Fibroblast of the aortic adventitia (primary cell): ENCODE measurements around the gene LCE1B. TPM values are rescaled to one million over a fixed set of nuclear protein-coding genes. Genes with fewer than 3 reads are reported as not detected.
A peak's percentile ranks its signal among the peaks of the same experiment; 100 is the strongest.

Experiments used
- DNase-seq: peaks from one replicate; pipeline ENCODE4 v3.0.0-alpha.2; 2010; ENCODE audit warnings: low read depth
- H3K4me3 ChIP-seq: 2 replicates; pipeline ENCODE4 v1.5.1; 2011; ENCODE audit warnings: low read depth, mild to moderate bottlenecking, control low read depth, low read length, moderate library complexity
- total RNA-seq: library from RNA; depleted of rRNA; stranded (reverse); fragments of >200 nt; gene quantifications from 2 replicates; pipeline ENCODE4 v1.2.3, GENCODE V29; 2012; ENCODE audit warnings: low replicate concordance
- TF ChIP-seq, protein P1 (sequence below): IDR thresholded peaks from 2 replicates; pipeline ENCODE4 v1.5.1; 2011; ENCODE audit warnings: mild to moderate bottlenecking, low read length, control low read depth, inconsistent platforms; ENCODE audit not compliant: insufficient read depth

Gene LCE1B, protein sequence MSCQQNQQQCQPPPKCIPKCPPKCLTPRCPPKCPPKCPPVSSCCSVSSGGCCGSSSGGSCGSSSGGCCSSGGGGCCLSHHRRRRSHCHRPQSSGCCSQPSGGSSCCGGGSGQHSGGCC
- total RNA-seq = not detected in 2 replicates

DNA sequence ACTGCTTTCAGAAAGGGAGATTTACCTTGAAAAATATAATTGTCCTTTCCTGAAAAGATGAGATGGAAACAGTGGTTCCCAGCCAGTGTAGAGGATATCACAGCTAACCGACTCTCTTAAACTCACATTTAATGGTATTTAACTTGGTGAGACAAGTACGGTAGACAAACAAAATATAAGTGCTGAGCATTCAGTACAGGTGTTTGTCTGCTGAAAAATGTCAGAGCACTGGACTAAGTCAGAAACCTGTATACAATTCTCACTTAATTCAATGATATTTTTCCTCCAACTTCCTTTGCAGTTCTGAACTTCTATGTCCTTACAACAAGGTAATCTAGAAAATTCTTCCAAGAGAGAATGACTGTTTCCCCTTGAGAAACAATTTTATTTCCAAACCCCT lies at the start of gene LCE1B:
Gene LCE1B (plus strand): TSS at position 301 of the 400 bp plus-strand sequence. CDS start 476 bp downstream, outside the sequence.
- TF ChIP-seq, protein P1, sequence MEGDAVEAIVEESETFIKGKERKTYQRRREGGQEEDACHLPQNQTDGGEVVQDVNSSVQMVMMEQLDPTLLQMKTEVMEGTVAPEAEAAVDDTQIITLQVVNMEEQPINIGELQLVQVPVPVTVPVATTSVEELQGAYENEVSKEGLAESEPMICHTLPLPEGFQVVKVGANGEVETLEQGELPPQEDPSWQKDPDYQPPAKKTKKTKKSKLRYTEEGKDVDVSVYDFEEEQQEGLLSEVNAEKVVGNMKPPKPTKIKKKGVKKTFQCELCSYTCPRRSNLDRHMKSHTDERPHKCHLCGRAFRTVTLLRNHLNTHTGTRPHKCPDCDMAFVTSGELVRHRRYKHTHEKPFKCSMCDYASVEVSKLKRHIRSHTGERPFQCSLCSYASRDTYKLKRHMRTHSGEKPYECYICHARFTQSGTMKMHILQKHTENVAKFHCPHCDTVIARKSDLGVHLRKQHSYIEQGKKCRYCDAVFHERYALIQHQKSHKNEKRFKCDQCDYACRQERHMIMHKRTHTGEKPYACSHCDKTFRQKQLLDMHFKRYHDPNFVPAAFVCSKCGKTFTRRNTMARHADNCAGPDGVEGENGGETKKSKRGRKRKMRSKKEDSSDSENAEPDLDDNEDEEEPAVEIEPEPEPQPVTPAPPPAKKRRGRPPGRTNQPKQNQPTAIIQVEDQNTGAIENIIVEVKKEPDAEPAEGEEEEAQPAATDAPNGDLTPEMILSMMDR = no peak
- DNase-seq = no peak
- no peak within 1 kb of the TSS for H3K4me3 ChIP-seq

DNA sequence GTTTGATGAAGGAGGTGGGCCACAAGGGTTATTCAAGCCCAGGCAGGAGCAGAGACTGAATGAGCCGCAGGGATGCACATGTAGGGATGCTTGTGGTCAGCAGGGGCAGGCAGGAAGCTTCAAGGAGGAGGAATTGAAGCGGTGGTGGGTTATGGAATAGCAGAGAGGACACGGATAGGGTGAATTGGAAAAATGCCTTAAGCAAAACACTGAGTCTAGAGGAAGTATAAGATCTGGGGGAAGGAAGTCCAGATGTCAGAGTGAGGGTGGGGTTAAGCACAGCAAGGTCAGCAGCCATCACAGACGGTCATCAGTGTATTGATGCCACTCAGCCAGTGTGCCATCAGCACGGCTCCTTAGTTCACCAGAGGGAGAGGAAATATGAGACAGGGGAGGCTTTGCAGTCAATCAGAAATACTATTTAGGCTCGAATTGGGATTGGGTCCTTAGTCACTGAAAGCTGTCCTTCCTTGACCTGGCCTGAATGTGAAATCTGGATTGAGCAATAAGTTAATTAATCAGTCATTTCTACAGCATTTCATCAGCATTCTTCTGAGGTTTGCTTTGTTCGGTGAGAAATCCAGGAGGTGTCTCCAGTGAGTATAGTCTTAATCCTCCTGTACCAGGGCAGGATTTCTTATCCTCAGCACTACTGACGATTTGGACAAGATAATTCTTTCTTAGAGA lies 42.8 kb upstream of the LCE1B start:
- DNase-seq = peak; percentile 25

DNA sequence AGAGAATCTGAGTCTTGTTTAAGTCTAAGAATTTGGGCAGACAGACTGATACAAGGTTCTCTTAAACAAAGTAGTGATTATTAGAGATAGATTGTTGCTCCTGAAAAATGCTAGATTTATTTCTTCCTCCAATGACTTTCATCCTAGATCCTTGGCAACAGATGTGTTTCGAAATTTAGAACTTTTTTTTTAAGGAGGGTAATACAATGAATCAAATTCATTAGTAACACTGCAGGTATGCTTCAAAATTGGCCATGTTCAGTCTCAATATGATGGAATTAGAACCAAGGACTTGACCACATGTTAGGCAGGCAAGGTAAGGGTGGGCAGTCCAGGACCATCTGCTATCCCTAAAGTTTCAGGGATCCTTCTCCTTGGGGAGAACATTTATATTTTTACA lies 41.4 kb upstream of the LCE1B start:
- TF ChIP-seq, protein P1 = no peak
- no peak overlapping the region for H3K4me3 ChIP-seq
- no peak for DNase-seq

More for the DNA sequence above, 42.8 kb upstream of the LCE1B start:
- TF ChIP-seq, protein P1 = no peak
- H3K4me3 ChIP-seq = no peak overlapping the region

DNA sequence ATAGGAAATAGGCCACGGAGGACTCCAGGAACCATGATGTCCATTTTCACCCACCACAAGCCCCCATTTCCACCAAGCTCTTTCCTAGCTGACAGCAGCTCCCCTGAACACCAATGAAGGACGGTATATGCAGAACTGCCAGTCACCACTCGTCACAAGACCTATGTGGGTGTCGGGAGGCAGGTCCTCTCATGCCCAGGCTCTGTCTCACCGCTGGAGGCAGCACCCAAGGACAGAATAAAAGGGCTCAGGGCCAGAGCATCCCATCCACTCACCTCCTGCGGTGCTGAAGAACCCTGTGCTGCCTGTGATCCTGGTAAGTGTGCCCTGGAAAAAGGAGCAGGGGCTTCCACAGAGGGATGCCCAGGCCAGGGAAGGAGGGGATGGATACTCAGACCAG lies 36.9 kb upstream of the LCE1B start, which contains the start of gene LCE1F:
Gene LCE1F (plus strand): TSS at position 266 of the 400 bp plus-strand sequence. CDS start 1,232 bp downstream, outside the sequence.
- TF ChIP-seq, protein P1 = no peak
- DNase-seq = no peak
- H3K4me3 ChIP-seq = no peak within 1 kb of the TSS

DNA sequence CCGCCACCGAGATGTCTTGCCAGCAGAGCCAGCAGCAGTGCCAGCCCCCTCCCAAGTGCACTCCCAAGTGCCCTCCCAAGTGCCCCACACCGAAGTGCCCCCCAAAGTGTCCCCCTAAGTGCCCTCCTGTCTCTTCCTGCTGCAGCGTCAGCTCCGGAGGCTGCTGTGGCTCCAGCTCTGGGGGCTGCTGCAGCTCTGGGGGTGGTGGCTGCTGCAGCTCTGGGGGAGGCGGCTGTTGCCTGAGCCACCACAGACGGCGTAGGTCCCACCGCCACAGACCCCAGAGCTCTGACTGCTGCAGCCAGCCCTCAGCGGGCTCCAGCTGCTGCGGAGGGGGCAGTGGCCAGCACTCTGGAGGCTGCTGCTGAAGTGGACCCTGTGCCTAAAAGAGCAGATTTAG lies 35.4 kb upstream of the LCE1B start:
- H3K4me3 ChIP-seq = no peak overlapping the region
- TF ChIP-seq, protein P1 = no peak
- no peak for DNase-seq

DNA sequence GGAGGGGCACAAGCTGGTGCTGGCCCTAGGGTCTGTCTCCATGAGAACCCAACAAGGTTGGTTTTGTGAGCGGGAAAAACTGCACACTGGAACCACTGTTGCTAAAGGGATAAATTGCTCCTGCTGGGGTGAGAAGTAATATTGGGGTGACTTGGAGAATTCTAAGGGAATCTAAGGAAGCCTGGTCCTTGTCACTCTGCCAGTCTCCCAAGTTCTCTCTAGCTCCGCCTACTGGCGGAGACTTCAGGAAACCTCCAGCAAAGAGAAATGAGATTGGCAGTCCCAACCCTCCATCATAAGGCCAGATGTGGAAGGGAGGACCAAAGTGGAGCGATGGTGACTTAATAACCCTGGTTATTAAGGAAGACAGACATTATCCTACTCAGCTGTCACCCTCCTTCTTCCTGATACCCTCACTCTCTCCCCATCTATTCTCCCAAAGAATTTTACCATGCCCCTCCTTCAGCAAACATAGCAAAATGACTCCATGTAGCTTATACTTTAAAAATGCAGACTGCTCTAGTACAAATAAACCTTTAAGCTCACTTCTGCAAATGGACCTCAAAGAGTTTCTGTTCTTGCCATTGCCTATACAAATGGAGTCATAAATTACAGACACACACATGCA lies 34.1 kb upstream of the LCE1B start:
- no peak overlapping the region for H3K4me3 ChIP-seq
- no peak for DNase-seq

More for the DNA sequence above, 34.1 kb upstream of the LCE1B start:
- TF ChIP-seq, protein P1 = peak; percentile 11
